IPS DF 4.7 (cell line): ENCODE data around the gene AOC1.

Source experiments
- DNase-seq: peaks from one replicate; pipeline ENCODE4 v3.0.0-alpha.2; 2013; ENCODE audit warnings: low spot score; ENCODE audit errors: extremely low read depth

AOC1 gene

DNA sequence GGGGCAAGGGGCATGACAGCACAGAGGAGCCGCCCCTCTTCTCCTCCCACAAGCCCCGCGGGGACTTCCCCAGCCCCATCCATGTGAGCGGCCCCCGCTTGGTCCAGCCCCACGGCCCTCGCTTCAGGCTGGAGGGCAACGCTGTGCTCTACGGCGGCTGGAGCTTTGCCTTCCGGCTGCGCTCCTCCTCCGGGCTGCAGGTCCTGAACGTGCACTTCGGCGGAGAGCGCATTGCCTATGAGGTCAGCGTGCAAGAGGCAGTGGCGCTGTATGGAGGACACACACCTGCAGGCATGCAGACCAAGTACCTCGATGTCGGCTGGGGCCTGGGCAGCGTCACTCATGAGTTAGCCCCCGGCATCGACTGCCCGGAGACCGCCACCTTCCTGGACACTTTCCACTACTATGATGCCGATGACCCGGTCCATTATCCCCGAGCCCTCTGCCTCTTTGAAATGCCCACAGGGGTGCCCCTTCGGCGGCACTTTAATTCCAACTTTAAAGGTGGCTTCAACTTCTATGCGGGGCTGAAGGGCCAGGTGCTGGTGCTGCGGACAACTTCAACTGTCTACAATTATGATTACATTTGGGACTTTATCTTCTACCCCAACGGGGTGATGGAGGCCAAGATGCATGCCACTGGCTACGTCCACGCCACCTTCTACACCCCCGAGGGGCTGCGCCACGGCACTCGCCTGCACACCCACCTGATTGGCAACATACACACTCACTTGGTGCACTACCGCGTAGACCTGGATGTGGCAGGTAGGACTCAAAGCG is 5.1 kb downstream of the AOC1 start:
- DNase-seq: no peak

DNA sequence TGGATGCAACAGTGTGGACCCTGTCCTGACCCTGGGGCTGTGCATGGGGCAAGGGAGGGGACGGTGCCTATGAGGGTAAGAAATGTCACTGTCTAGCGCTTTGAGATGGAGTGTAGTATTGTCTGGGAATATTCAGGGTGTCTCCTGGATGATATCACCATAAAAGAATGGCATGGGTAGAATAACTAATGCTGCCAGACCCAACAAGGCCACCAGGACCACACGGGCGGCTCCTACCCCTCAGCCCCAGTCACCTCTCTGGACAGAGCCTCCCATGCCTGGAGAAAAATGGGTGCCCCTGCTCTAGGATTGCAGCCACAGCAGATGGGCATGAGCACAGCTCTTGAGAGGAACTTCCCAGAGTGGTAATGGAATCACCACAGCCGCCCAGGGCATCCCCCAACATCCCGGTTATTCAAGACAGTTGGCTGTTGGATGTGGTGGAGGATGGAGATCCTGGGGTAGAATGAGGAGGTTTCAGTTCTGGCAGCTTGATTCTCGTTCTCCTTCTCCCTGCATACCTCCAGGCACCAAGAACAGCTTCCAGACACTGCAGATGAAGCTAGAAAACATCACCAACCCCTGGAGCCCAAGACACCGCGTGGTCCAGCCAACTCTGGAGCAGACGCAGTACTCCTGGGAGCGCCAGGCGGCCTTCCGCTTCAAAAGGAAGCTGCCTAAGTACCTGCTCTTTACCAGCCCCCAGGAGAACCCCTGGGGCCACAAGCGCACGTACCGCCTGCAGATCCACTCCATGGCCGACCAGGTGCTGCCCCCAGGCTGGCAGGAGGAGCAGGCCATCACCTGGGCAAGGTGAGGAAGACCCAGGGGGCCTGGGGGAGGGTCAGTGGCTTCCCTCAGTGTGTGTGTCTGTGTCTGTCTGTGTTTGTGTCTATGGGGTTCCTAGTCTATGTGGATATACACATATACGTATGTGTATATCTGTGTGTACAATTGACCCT is 6.2 kb downstream of the AOC1 start:
- DNase-seq: no peak

DNA sequence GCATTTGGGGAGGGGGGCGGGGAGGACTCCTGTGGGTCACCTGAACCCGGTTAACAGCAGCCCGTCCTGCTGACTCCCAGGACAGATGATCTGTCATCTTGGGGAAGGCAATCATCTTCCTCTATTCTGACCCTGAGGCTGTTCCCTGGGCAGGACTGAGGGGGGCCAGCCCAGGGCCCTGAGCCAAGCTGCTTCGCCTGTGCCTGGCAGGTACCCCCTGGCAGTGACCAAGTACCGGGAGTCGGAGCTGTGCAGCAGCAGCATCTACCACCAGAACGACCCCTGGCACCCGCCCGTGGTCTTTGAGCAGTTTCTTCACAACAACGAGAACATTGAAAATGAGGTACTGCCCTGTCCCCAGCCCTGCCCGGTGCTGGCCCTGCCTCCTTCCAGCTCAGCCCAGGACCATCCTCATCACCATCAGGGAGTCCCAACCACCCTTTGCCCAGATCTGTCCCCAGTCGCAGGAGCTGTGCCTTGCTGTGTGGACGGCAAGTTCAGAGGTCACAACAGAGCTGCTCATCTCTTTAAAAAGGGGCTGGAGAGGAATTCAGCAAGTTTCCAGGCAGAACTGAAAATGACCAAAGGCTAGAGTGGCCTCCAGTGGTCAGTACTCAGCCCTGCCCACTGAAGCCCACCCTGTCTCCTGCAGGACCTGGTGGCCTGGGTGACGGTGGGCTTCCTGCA is 8.1 kb downstream of the AOC1 start:
- DNase-seq: no peak

DNA sequence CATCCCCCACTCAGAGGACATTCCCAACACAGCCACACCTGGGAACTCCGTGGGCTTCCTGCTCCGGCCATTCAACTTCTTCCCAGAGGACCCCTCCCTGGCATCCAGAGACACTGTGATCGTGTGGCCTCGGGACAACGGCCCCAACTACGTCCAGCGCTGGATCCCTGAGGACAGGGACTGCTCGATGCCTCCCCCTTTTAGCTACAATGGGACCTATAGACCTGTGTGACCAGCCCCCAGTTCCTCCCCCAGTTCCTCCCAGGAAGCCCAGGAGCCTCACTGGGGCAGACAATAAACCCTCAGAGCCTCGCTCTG is 8.6 kb downstream of the AOC1 start:
- no peak for DNase-seq

DNA sequence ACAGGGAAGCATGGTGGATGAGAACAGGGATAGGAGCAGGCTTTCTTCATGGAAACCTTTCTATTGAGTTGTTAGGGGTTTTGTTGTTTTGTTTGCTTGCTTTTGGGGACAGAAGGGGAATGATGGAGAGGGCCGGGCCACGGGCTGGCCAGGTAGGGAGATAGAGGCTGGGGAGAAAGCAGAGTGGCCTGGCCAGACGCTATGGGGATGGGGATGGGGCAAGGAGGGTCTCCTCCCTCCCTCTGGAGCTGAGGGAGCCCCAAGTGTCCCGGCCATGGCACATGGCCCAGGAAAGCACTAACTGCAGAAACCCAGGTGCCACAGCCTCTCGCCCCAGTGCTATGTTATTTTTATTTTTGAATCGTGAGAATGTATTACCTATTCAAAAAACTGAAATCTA is 10.0 kb downstream of the AOC1 start:
- no peak for DNase-seq

DNA sequence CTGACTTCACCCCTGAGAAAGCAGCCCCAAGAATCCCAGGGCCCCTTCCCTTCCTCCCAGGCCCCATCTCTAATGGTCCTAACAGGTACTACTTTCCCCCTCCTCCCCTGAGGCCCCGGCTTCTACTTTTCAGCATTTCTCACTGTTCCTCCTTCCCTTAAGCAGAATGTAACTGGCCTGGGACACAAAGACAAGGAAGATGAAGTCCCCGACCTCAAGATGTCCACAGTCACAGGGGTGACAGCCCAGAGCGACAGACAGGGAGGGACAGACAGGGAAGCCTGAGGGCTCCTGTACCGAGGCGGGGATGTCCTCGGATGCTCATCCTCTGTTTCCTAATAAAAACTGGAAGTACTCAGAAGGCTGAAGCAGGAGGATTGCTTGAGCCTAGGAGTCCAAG is 11.6 kb downstream of the AOC1 start:
- no peak for DNase-seq

DNA sequence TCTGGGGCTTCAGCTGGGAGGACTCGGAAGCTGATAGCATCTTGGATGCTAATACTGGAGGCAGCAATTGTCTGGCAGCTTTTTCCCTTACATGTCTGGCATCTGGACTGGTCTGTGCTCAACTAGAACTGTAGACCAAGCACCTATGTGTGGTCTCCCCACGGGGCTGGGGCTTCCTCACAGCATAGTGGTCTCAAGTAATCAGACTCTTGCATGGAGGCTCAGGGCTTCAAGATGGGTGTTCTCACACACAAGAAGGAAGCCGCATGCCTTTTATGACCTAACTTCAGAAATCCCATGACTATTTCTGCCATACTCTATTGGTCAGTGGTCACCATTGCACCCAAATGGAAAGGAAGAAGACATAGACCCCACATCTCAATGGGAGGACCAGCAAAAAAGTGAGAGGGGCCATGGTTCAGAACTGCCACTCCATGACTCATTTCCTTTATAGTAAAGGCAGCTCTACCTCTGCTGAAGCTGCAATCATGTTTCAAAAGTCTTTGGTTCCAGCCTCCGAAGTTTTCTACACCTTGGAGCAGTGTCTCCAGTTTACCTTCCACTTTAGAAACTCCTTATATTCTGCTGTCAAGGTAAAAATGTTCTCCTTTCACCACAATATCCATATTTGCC is 14.7 kb downstream of the AOC1 start:
- DNase-seq: no peak

DNA sequence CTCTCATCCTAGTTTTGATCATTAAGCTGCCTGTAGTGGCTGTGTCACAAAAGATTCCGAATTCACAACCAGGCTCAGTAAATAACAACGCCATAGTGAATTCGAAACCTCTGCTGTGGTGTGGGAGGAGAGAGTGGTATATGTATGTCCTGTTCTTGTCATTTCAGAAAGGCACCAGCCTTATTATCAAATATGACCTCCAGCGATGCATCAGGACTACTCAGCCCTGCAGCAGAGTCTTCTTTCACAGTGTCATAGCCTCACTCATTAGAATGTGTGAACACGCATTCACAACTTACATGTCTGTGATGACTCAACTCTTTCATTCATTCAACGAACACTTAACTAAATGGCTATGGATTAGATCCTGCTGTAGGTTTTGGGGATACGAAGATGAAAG is 15.3 kb downstream of the AOC1 start:
- no peak for DNase-seq

DNA sequence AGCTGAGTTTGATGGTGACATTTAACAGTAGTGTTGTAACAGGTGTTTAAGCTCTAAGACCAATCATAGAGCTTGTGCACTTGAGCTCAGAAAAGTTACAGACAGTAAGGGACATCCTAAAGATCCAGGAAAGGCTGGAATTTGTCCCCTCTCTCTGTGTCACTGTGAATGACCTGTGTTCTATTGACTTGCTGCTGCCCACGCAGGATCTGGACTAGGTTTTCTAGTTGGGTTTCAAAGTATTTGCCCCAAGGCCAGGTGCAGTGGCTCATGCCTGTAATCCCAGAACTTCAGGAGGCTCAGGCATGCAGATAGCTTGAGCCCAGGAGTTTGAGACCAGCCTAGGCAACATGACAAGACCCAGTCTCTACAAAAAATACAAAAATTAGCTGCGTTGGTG is 17.1 kb downstream of the AOC1 start:
- DNase-seq: no peak

DNA sequence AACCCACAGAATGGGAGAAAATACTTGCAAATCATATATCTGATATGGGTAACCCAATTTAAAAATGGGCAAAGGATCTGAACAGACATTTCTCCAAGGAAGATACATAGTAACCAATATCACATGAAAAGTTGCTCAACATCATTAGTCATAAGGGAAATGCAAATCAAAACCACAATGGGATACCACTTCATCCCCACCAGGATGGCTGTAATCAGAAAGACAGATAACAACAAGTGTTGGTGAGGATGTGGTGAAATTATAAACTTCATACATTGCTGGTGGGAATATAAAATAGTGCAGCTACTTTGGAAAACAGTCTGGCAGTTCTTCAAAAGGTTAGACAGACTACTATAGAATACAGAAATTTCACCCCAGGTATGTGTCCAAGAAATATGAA is 19.3 kb downstream of the AOC1 start:
- no peak for DNase-seq

DNA sequence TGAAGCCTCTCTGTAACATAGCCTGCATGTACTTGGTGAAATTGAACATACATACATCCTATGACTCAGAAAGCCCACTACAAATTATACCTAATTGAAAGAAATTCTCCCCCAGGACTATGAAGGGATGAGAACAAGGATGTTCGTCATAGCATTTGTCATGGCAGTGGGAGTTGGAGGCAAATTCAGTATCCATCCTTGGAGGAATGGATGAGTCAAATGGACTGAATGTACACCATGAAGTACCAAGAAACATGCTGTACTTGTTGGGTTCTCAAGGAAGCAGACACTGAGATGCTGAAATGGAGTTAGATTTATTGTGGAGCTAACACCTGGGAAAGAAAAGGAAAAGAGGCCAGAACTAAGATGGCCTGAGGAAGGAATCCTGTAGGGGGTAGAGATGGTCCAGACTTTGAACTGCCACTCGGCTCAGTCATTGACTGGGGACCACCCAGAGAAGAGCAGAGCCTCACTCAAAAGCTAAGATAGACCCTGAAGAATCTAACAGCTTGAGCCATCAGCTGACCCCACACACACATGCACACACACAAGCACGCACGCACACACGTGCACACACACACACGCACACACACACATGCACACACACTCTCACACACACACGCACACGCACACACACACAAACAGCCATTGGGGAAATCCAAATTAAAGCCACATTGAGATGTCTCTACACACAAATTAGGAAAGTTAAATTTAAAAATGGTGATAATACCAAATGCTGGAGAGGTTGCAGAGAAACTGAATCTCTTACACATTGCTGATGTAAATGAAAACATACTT is 22.3 kb downstream of the AOC1 start:
- DNase-seq: no peak

DNA sequence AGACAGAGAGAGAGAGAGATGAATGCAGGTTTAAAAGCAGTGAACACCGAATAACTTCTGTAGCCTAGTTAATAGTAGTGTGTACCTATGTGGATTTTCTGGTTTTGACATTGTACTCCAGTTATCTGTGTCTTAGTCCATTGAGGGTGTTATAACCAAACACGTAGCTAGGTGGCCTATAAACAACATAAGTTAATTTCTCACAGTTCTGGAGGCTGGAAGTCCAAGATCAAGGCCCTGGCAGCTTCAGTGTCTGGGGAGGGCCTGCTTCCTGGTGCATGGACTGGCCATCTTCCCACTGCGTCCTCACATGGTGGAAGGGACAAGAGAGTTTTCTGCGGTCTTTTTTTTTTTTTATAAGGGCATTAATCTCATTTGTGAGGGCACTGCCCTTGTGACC is 23.5 kb downstream of the AOC1 start:
- DNase-seq: no peak

DNA sequence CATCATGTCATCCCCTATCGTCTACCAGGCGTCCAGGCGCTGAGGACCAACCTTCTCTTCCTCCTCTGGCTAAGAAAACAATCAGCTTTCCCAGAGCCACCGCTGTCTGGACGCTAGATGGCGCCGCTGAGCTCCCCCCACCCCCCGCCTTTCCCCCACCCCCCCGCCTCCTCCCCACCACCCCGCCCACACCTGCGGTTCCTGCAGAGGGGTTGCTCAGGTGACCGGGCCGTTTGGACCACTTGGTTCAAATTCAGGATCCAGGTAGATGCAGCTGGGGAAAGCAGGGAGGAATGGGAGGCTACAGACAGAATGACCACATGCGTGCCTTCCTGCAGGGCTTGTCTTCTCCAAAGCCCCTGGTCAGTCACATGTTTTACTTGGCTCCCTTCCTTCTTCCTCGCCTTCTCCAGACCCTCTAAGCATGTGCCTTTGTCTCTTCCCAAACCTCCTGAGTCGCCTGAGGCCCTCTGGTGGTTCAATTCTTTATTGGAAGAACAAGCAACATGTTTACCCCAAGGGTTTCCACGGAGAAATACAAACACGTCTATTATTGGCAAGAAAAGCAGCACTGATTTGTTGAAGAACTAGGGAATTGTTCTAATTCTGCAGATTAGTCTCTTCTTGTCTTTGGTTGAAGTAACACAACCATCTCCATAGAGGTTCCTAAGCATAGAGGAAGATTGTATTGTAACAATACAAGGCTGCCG is 24.7 kb downstream of the AOC1 start:
- DNase-seq: peak; percentile 71

DNA sequence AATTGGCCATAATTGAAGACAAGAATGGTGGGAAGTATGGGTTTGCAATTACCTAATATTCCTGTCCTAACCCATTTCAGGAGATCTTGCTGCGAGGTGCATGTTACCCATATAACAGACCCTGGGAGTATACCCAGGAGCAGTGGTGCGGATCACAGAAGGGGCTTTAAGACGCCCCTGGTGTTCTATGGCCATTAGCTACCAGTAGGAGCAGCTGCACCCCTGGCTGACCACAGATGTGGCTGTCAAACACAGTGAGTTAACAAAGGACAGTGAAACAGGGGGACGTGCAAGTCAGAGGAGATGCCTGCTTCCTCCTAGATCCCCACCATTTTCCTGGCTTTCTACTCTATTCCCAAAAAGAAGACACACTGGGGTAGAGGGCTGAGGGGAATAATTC is 25.2 kb downstream of the AOC1 start:
- DNase-seq: no peak

DNA sequence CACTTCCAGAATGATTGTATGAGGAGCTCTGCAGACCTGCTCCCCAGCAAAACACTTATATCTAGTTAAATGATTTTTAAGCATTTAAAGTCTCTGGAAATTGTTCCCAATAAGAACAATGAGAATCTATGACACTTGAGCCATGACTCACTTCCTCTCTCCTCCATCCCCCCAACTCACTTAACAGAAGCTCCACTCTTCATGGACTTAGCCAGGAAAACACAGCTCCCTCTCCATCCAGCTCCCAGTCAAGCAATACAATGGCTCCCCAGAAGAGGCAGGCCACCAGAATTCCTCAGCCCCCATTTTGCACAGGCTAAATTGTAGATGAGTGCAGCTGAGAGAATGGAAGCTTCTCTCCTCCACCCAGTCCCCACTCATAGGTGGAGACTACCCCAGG is 27.0 kb downstream of the AOC1 start:
- no peak for DNase-seq

DNA sequence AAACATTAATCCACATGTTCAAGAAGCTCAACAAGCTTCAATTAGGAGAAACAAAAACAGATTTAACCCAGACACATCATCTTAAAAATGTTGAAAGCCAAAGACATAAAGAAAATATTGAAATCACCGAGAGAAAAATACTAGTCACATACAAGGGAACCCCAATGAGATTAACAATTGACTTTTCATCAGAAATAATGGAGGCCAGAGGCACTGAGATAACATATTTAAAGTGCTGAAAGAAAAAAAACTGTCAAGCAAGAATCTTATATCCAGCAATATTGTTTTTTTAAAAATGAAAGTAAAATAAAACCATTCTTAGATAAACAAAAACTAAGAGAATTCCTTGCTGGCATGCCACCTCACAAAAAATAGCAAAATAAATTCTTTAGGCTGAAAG is 28.9 kb downstream of the AOC1 start:
- DNase-seq: no peak

DNA sequence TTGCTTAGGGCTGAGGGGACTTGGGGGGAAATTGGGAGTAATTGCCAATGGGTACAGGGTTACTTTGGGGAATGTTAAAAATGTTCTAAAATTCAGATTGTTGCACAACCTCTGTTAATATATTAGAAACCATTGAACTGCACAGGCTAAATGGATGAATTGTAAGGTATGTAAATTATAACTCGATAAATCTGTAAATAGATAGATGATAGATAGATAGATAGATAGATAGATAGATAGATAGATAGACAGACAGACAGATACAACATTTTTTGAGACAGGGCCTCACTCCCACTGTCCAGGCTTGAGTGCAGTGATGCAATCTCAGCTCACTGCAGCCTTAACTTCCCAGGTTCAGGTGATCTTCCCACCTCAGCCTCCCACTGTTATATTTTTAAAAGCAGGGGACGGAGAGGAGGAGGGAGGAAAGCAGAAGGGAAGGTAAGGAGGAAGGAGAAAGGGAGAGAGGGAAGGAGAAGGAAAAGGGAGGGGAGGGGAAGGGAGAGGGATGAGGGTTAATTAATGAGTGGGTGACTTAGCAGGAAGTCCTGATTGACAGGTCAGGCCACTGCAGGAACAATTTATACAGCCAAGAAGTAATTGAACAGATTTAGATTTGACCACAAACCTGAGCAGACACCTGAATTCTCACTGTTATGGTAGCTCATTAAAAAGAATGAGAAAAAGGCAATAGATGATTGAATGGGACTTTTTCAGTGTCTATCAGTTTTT is 38.7 kb downstream of the AOC1 start:
- DNase-seq: no peak

DNA sequence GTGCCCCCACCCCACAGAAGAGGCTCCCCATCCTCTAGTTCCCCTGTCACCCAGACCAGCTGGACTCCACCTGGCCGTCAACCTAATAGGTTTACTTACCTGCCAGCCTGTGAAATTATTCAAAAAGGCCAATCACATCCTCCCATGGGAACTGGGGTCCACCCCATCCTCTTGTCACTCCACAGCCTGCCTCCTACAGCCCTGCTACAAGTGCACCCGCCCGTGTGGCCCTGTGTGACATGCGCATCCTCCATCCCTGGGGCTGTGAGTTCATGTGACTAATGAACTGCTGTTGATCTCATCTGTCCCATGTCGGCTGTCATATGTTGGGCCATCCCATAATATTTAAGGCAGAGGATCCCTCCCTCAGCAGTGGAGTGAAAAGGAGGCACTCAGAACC is 39.4 kb downstream of the AOC1 start:
- DNase-seq: no peak

DNA sequence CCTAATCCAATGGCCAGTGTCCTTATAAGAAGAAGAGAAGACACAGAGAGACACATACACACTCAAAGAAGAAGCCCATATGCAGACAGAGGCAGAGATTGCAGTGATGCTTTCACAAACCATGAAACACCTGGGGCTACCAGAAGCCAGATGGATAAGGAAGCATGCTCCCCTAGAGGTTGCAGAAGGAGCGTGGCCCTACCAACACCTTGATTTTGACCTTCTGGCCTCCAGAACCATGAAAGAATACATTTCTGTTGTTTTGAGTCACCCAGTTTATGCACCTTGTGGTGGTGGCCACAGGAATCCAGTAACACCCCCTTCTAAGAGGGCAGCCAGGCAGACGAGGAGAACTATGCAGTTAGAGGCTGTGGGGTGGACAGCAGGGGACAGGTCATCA is 43.5 kb downstream of the AOC1 start:
- no peak for DNase-seq
